Esophagus muscularis mucosa (tissue), 3 donors: Measurements from ENCODE around the gene LDLRAD2.

Source experiments
- POLR2A ChIP-seq: fragments of 450-650 bp; IDR thresholded peaks from one replicate; pipeline ENCODE4 v1.6.1; 2017; ENCODE audit warnings: antibody characterized with exemption, moderate library complexity, mild to moderate bottlenecking, low read depth
- POLR2AphosphoS5 ChIP-seq, 2 donors: sonication (generic); formaldehyde crosslinking; IDR thresholded peaks; one replicate each; pipeline ENCODE4 v1.6.1; 2017; ENCODE audit warnings: antibody characterized with exemption in 2 of 2
- TF ChIP-seq, protein P1 (sequence below), 3 experiments: fragments of 200-600 bp in 2 of 3; fragments of 450-650 bp in 1 of 3; sonication (generic) in 2 of 3; IDR thresholded peaks; one replicate each; pipeline ENCODE4 v1.5.1; 2017 to 2019; ENCODE audit warnings: antibody characterized with exemption in 3 of 3, mild to moderate bottlenecking in 2 of 3, moderate library complexity in 1 of 3

- TF ChIP-seq, protein P1, sequence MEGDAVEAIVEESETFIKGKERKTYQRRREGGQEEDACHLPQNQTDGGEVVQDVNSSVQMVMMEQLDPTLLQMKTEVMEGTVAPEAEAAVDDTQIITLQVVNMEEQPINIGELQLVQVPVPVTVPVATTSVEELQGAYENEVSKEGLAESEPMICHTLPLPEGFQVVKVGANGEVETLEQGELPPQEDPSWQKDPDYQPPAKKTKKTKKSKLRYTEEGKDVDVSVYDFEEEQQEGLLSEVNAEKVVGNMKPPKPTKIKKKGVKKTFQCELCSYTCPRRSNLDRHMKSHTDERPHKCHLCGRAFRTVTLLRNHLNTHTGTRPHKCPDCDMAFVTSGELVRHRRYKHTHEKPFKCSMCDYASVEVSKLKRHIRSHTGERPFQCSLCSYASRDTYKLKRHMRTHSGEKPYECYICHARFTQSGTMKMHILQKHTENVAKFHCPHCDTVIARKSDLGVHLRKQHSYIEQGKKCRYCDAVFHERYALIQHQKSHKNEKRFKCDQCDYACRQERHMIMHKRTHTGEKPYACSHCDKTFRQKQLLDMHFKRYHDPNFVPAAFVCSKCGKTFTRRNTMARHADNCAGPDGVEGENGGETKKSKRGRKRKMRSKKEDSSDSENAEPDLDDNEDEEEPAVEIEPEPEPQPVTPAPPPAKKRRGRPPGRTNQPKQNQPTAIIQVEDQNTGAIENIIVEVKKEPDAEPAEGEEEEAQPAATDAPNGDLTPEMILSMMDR (IDR thresholded peaks at IDR 0.05), result no peak
- TF ChIP-seq POLR2A (no peak), POLR2AphosphoS5 (IDR thresholded peaks at IDR 0.05) (no peak)
Observed at GRCh38 chr1:21840981-21841380, 28.9 kb downstream of the LDLRAD2 start.
